Ascending aorta (tissue), 2 donors: ENCODE data around the gene TGM6. TPM values are rescaled to one million over a fixed set of nuclear protein-coding genes. Genes with fewer than 3 reads are reported as not detected.

Source experiments
- DNase-seq, 2 donors: peaks; one replicate each; pipeline ENCODE4 v3.0.0-alpha.2; 2019; ENCODE audit warnings: low spot score in 2 of 2
- H3K27ac ChIP-seq, 2 donors: fragments of 200-600 bp; sonication (generic); one replicate each; pipeline ENCODE4 v1.5.1; 2016 to 2017; ENCODE audit warnings: mild to moderate bottlenecking in 1 of 2
- H3K27me3 ChIP-seq: fragments of 200-600 bp; sonication (generic); one replicate; pipeline ENCODE4 v1.5.1; 2017
- H3K36me3 ChIP-seq, 2 donors: fragments of 200-600 bp; sonication (generic); one replicate each; pipeline ENCODE4 v1.5.1; 2016
- H3K4me1 ChIP-seq, 2 donors: fragments of 200-600 bp; sonication (generic); one replicate each; pipeline ENCODE4 v1.5.1; 2016 to 2017; ENCODE audit warnings: mild to moderate bottlenecking in 1 of 2
- H3K4me3 ChIP-seq, 2 donors: fragments of 200-600 bp; sonication (generic); one replicate each; pipeline ENCODE4 v1.5.1; 2016 to 2017; ENCODE audit warnings: mild to moderate bottlenecking in 1 of 2
- H3K9me3 ChIP-seq, 2 donors: fragments of 200-600 bp; sonication (generic); one replicate each; pipeline ENCODE4 v1.5.1; 2016
- intact Hi-C: fragments of 100-400 bp; cut with DNase I; formaldehyde crosslinking; loops from one replicate; pipeline ENCODE4 v1.15.1; 2023
- total RNA-seq: library from RNA; depleted of rRNA; stranded (reverse); fragments of >200 nt; gene quantifications from one replicate; pipeline ENCODE4 v1.1.0, GENCODE V29; 2016
- TF ChIP-seq, protein P1 (sequence below), 3 experiments: fragments of 200-600 bp in 2 of 3; fragments of 450-650 bp in 1 of 3; sonication (generic) in 2 of 3; IDR thresholded peaks; one replicate each; pipeline ENCODE4 v1.5.1; 2016 to 2019; ENCODE audit warnings: antibody characterized with exemption in 3 of 3, mild to moderate bottlenecking in 1 of 3, moderate library complexity in 1 of 3

TGM6 gene
- total RNA-seq, 1 donor from 2014 or later: not detected

DNA sequence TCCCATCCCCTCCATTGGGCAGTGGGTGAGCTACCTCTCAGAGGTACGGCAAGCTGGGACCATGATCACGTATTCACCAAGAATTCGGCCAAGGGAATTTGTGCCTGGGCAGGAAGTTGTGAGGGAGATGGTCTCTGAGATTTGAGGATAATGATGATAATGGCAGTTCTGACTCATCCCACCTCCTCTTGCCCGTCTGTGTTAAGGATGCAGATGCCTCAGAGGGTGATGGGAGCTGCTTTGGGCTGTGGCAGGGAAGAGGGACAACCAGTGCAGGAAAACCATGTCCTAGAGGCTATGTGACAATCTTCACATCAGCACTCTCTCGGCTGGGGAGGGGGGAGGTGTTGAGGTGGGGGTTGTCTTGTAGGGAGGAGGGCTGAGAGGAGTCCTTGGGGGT lies 4.3 kb downstream of the TGM6 start:
- intact Hi-C loops: no loop called here

DNA sequence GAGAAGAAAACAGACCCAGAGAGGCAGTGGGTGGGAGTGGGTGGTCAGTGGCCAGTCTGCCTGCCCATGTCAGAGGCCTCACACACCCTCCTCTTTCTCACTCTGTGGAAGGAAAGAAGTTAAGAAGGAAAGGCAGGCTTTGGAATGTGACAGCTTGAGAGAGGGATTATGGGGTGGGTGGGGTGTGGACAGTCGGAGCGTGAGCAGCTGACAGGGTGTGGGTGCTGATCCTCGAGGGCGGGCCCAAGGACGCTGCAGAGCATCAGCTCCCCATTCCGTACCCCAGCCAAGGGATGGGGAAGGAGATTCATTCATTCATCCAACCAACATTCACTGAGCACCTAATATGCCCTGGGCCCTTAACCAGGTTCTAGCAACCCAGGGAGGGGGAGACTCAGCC lies 4.8 kb downstream of the TGM6 start:
- Histone ChIP-seq H3K4me3 (no peak overlapping the region), H3K27me3 (no peaks in the 10 kb centered on the region), H3K36me3 (no peaks in the 10 kb centered on the region), H3K9me3 (peaks cover 3 to 5% of the 10 kb centered on the region in 2 donors), H3K27ac (no peak overlapping the region), H3K4me1 (no peaks in the 10 kb centered on the region)
- TF ChIP-seq, protein P1, sequence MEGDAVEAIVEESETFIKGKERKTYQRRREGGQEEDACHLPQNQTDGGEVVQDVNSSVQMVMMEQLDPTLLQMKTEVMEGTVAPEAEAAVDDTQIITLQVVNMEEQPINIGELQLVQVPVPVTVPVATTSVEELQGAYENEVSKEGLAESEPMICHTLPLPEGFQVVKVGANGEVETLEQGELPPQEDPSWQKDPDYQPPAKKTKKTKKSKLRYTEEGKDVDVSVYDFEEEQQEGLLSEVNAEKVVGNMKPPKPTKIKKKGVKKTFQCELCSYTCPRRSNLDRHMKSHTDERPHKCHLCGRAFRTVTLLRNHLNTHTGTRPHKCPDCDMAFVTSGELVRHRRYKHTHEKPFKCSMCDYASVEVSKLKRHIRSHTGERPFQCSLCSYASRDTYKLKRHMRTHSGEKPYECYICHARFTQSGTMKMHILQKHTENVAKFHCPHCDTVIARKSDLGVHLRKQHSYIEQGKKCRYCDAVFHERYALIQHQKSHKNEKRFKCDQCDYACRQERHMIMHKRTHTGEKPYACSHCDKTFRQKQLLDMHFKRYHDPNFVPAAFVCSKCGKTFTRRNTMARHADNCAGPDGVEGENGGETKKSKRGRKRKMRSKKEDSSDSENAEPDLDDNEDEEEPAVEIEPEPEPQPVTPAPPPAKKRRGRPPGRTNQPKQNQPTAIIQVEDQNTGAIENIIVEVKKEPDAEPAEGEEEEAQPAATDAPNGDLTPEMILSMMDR (IDR thresholded peaks at IDR 0.05): no peak
- no peak for DNase-seq
- intact Hi-C loops: no loop called here

More for the DNA sequence above, 4.3 kb downstream of the TGM6 start:
- TF ChIP-seq, protein P1 (IDR thresholded peaks at IDR 0.05): no peak
- no peaks in the 10 kb centered on the region for H3K4me1 ChIP-seq
- H3K27me3 ChIP-seq: no peaks in the 10 kb centered on the region
- no peaks in the 10 kb centered on the region for H3K36me3 ChIP-seq
- no peak overlapping the region for H3K27ac ChIP-seq
- peaks cover 3 to 5% of the 10 kb centered on the region in 2 donors for H3K9me3 ChIP-seq
- DNase-seq: no peak
- no peak overlapping the region for H3K4me3 ChIP-seq

DNA sequence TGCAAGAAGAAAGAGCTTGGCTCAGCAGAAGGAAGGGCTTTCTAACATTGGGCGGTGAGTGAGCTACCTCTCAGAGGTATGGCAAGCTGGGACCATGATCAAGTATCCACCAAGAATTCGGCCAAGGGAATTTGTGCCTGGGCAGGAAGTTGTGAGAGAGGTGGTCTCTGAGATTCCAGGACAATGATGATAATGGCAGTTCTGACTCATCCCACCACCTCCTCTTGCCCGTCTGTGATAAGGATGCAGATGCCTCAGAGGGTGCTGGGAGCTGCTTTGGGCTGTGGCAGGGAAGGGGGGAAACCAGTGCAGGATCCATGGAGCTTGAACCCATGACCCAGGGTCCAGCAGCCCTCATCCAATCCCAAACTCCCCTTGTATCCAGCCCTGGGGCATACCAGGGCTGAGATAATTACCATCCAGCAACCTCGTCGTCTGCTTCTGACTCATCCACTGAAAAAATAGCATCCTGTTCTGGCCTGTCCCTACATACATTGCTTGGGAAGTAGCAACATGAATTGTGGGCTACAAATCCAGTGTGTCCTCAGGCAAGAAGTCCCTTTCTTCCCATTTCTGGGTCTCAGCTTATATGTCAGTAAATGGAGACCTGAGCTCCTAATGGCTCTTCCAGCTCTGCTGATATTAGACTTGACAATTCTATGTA lies 5.9 kb downstream of the TGM6 start:
- no peaks in the 10 kb centered on the region for H3K4me1 ChIP-seq
- H3K36me3 ChIP-seq: no peaks in the 10 kb centered on the region
- DNase-seq: peak in 1 of 2 donors; percentile 33
- H3K27me3 ChIP-seq: no peaks in the 10 kb centered on the region
- no peak overlapping the region for H3K4me3 ChIP-seq
- TF ChIP-seq, protein P1 (IDR thresholded peaks at IDR 0.05): no peak
- intact Hi-C loops: no loop called here
- peaks cover 3 to 5% of the 10 kb centered on the region in 2 donors for H3K9me3 ChIP-seq
- H3K27ac ChIP-seq: no peak overlapping the region

DNA sequence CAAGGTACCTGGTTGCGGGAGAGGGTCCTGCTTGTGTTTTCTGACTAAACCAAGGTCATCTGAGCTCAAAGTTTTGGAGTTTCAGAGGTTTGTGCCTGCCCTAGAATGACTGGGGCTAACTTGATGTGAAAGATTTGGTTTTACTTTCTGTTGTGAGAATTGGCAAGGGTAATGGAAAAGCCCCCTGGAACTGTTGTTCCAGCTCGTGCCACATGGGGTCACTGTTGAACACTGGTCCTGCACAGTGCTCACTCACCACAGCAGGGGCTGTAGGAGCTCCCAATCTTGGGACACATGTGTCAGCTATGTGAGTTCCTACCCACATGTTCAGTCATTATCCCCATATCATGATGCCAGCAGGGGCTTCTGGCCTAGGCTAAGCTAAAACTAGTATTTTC lies 6.5 kb downstream of the TGM6 start:
- Histone ChIP-seq H3K4me1 (no peaks in the 10 kb centered on the region), H3K9me3 (peaks cover 3 to 5% of the 10 kb centered on the region in 2 donors), H3K27ac (no peak overlapping the region), H3K4me3 (no peak overlapping the region), H3K27me3 (no peaks in the 10 kb centered on the region), H3K36me3 (no peaks in the 10 kb centered on the region)
- TF ChIP-seq, protein P1 (IDR thresholded peaks at IDR 0.05): no peak
- peak in 1 of 2 donors; percentile 47 for DNase-seq
- intact Hi-C loops: no loop called here

DNA sequence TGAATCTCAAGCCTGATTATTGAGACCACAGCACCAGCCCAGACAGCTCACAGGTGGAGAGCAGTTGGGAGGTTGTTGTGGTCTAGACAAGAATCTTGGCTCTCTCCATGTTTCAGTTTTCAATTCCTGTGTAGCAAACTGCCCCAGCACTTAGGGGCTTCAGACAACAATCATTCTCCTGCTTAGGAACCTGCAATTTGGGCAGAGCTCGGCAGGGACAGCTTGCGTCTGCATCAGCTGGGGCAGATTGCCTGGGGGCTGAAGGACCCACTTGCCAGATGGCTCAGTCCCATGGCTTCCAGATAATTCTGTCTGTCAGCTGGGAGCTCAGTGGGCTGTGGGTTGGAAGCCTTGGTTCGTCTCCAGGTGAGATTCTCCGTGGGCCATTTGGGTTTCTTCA lies 6.9 kb downstream of the TGM6 start:
- Histone ChIP-seq H3K36me3 (no peaks in the 10 kb centered on the region), H3K4me3 (no peak overlapping the region), H3K4me1 (no peaks in the 10 kb centered on the region), H3K27ac (no peak overlapping the region), H3K9me3 (peaks cover 3 to 5% of the 10 kb centered on the region in 2 donors), H3K27me3 (no peaks in the 10 kb centered on the region)
- DNase-seq: peak in 1 of 2 donors; percentile 40
- TF ChIP-seq, protein P1 (IDR thresholded peaks at IDR 0.05): no peak
- intact Hi-C loops: no loop called here
